GM21786 (cell line): ENCODE measurements around the gene FAM120C.

Experiments
- ATAC-seq: cut with Tn5 transposase; IDR thresholded peaks from one replicate; pipeline ENCODE4 v1.9.1; 2021; ENCODE audit not compliant: unreplicated experiment

Gene FAM120C, protein sequence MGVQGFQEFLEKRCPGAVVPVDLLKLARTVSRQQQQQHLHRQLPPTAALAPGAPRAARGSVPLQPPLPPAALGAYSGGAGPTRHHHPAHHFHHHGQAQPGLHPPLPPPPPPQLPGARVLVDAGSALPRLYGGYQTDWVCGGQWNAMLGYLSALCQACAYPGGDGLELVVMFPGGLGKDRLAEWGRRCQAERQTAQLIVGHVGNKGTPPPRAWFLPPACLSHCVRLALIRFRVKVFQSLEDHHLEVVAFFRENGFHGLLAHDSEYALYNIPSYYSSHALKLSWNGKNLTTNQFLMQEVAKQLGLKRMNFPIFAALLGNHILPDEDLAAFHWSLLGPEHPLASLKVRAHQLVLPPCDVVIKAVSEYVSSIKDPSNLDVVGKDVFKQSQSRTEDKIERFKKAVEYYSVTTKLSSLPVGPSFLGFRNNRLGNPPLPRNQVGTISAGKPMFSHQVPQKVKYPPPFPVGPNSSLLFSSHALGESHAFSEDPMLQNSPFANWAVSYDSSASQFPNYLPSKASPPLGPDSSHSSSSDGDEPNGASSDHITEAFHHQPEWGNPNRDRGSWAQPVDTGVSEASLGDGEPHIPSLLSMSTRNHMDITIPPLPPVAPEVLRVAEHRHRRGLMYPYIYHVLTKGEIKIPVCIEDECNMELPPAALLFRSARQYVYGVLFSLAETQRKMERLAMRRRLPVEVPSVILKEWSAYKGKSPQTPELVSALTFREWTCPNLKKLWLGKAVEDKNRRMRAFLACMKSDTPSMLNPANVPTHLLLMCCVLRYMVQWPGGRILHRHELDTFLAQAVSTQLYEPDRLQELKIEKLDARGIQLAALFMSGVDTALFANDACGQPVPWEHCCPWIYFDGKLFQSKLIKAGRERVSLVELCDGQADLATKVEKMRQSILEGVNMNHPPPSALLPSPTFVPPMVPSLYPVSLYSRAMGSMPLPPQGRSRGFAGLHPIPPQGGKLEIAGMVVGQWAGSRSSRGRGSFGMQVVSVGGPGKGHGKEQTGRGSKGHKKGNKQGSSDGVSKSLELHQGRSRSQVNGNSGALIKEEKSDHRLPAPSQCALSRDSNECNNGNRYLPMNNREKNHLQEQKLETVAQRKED

DNA sequence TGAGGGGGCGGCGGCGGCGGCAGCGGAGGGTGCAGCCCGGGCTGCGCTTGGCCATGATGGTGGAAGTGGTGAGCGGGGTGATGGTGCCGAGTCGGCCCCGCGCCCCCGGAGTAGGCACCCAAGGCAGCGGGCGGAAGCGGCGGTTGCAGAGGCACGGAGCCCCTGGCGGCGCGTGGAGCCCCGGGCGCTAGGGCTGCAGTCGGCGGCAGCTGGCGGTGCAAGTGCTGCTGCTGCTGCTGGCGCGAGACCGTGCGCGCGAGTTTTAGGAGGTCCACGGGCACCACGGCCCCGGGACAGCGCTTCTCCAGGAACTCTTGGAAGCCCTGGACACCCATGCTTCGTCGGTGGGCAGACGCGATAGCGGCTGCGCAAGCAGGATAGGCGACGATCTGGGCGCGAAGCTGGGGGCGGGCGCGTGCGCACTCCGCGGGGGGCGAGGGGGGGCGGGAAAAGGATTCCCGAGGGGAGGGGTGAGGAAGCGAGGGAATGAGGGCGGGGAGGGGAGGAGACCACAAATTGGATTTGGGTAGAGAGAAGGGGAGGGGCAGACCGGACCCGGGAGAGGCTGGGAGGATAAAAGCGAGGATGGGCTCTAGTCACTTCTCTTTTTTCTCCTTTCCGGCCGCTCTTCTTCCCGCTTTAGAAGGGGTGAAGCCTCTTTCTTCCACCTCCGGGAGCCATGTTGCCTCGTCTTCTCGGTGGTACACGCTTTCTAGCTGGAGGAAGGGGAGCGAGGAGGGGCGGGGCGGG, at the start of gene FAM120C:
TSS of gene FAM120C (minus strand) at position 391 of the 750 bp plus-strand sequence. CDS start at position 335, 56 bp downstream.
- peak; percentile 33 for ATAC-seq

DNA sequence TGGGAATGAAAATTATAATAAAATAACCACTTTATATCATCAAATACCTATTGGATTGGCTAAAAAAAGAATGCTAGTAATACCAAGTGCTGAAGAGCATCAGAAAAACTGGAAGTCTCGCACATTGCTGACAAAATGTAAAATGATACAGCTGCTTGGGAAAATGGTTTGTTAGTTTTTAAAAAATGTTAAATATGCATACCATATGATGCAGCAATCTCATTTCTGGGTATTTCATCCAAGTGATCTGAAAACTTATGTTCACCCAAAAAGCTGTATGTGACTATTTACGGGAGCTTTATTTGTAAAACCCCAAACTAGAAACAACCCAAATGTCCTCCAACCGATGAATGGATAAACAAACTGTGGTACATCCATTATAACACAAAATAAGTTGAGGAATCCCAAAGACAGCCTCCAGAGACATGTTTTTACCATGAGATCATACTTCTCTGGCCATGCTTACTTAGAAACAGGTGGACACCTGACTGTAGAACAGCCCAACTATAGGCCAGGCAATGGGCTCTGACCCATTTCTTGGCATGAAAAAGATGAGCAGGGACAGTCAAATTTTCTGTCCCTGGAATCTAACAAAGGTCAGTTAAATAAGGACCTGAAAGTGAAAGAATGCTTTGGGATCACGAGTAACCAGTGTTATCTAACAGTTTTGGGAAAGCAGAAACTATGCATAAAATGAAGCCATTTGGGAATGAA, 47.5 kb upstream of the FAM120C start:
- ATAC-seq: no peak

DNA sequence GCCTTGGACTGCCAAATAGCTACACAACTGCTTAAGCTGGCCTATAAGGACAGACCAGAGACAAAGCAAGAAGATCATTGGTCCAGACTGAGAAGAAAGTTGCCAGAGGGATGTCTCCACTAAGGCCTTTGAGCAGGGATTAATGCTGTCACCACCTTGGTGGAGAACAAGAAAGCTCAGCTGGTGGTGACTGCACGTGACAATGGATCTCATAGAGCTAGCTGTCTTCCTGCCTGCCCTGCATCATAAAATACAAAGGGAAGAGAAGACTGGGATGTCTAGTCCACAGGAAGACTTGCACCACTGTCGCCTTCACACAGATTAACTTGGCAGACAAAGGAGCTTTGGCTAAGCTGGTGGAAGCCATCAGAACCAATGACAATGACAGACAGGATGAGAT, 40.5 kb upstream of the FAM120C start:
- ATAC-seq: no peak

DNA sequence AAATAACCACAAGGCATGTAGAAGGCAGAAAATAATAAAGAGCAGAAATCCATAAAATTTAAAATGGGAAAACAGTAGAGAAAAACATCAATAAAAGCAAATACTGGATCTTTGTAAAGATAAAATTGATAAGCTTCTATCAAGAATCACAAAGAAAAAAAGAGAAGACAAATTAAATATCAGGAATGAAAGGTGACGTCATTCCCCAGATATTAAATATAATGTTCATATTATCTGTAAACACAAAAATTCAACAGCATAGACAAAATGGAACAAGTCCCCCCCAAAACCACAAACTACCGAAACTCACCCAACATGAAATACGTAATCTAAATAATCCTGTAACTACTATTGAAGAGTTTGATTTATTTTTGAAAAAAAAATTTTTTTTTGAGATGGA, 30.5 kb upstream of the FAM120C start:
- no peak for ATAC-seq

DNA sequence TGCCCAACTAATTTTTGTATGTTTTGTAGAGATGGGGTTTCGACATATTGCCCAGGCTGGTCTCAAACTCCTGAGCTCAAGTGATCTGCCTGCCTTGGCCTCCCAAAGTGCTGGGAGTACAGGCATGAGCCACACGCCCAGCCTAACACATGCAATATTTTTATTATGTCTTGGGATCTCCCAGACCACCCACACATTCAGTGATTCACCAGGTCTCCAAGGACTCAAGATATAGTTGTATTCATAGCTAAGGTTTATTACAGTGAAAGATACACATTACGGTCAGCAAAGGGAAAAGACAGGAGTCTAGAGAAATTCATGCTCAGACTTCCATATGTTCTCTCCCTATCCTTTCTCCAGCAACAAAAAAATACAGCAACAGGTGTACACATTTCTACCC, 25.5 kb upstream of the FAM120C start:
- no peak for ATAC-seq

DNA sequence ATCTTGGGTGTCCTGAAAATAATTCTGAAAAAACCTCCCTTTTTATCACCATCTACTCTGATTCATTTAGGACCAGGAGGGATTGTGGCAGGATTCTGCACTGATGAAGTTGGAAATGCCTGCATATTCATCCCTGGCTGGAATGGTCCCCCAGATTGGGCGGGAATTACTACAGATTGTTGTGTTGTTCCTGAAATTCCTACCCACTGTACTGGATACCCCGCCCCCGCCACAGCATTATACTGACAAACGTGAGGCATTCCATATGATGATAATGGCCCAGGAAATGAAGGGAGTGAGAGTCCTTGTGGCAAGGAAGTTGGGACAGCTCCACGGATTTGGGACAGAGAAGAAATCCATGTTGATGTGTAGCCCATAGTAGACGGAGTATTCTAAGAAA, 15.2 kb upstream of the FAM120C start:
- ATAC-seq: no peak

DNA sequence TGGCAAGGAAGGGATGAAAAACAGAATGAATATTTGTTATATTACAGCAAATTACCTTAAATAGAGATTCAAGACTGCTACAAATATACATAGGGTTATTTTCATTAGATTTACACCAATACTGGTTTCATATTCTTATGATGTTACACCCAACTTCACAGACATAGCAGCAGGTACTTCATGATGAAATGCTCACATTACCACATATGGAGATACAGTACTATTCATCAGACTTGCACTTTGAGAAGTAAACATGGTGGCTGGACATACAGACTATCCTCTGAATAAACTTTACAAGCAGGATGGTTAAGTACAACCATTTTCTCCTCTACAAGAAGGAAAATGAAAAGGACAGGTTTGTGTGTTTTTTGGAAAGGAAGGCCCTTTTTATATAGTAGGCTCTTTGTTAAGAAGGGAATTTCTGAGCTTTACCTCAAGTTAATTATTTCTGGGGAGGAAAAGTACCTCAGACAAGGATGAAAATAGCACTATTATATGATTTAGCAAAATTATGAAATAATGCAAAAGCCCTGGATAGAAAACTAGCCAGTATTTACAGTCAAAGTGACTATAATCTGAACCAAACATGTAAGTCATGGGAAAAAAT, 12.0 kb upstream of the FAM120C start:
- ATAC-seq: no peak

DNA sequence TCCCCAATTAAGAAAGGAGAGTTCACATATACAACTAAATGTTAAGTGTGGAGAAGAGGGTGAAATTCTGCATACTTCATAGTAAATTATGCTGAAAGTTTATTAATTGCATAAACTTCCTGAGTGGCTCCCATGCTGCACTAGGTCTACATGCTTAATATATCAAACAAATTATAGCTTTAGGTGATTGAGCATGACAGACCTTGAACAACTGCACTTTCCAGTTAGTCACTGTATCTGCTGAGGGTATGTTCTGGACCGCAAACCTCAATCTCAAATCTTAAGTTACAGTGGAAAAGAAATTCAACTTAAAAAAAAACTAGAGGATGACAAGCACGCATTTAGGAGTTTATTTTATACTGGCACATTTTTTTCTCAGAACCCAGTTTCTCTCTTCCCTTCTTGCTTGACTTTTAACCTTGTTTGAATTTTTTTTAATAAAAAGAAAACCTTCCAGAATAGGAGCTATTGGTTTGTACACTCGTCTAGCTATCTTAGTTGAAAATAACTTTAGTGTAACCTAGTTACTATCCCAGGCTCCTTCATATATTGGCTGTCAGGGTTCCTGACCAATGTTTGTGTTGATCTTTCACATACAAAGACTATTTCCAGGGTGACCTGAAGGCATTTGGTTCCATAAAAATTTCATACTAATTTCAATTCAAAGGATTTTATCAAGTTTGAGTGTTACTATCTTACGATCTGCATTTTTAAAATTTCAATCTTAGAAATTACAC, 10.2 kb upstream of the FAM120C start:
- ATAC-seq: no peak

DNA sequence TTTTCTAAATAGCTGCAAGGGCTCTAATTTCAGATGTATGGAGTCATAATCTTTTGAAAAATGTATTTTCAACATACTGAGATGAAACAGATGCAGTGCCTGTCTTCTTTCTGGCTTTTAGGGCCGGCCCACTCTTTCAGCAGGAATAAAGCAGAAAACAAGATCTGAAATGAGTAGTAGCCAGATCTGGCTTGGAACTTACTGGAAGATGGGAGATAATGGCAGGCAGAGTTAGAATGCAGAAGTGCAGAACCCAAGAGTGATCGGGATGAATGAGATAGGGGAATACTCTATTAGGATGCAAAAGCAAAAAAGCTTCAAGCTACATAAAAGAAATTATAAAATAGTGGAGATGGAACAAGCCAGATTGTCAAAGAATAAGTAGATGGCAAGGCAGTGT, 1.4 kb upstream of the FAM120C start:
- ATAC-seq: no peak

DNA sequence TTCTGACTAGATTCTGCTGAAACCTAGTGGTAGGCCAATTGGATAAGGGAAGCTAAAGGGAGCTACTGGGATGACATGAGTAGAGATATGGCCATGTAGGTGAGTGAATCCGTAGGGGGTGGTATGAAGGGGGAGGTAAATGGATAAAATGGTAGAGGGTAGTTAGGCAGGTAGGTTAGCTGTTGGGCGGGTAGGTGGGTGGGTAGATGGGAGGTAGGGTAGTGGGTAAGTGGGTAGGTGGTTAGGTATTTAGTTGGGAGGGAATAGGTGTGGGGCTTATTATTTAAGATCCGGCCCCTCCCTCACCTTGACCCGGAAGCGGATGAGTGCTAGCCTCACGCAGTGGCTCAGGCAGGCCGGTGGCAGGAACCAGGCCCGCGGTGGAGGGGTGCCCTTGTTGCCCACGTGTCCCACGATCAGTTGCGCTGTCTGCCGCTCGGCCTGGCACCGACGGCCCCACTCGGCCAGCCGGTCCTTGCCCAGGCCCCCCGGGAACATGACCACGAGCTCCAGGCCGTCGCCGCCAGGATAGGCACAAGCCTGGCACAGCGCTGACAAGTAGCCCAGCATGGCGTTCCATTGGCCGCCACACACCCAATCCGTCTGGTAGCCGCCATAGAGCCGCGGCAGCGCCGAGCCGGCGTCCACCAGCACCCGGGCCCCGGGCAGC, 725 bp downstream of the FAM120C start:
- ATAC-seq: peak; percentile 65

DNA sequence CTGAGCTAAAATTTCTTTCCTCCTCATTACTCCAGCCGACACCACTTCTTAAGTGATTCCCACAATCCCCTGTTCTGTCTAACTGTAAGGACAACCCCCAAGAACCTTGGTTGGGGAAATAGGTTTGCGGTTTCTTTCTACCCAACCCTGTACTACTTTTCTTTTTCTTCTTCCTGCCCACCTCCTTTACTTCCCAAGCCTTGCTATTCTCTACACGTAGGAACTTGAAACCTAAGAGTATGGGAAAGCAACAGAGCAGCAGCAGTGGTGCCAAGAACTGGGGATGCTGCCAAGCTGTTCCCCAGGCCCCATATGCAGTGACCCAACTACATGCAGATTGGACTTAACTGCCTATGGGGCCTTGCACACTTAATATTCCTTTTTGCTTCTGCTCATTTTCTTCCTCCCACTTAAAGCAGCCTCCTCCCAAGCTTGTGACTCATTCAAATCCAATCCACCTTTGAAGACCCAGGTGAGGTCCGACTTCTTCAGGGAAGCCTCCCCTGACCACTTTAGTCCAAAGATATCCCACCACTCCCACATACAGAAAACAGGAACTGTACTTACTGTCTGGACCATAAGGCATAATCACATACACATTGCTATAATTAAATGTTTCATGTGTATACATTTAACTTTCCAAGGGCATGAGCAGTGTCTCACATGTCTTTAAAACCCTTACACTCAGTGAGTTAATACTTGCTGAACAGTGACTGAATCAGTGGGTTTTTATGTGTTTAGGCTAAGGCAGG, 1.7 kb downstream of the FAM120C start:
- ATAC-seq: no peak

DNA sequence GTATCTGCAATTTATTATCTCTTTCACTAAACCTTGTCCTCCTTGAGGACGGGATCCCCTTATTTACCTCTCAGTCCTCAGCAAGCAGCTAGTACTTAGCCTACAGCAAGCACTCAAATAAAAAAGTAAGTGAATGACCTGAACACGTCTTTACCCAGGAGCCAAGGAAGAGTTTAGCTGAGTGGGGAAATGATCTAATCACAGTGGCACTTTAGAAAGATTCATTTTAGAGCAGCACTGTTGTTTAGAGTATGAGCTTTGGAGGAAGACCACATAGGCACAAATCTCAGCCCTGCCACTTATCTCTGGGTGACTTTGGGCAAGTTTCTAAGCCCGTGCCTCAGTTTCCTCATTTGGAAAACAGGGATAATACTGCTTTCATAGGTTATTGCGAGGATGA, 2.7 kb downstream of the FAM120C start:
- no peak for ATAC-seq

DNA sequence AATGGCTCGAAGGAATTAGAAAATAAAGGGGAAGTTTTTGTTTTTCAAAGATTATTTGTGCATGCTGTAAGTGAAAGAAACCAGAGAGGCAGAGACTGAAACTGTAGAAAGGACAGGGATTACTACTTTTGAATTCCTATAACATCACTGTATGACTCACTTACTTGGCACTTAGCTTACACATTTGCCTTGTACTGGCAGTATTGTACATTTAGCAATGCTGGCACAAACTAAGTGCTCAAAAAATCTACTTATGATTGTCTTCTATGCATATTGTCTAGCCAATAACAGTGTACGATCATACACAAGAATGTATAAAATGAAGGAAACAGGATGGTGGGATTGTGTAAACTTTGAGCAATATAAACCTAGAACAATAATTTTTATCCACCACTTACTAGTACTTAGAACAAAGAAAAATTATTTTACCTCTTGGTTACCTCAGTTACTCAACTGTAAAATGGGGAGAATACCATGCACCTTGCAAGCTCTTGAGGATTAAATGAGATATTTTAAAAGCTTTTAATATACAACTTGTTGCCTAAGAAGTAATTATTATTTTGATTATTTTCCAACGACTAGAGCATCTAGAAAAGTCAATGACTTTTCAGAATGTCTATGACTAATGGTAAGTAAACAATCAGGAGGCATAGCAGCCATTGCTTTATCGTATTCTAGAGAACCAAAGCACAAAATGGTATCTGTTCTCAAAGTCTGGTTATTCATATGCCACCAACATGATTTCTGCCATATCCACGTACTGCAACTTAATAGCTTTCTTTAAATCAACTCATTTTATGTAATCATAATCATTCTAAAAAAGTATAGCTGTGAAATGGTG, 4.7 kb downstream of the FAM120C start:
- ATAC-seq: no peak

DNA sequence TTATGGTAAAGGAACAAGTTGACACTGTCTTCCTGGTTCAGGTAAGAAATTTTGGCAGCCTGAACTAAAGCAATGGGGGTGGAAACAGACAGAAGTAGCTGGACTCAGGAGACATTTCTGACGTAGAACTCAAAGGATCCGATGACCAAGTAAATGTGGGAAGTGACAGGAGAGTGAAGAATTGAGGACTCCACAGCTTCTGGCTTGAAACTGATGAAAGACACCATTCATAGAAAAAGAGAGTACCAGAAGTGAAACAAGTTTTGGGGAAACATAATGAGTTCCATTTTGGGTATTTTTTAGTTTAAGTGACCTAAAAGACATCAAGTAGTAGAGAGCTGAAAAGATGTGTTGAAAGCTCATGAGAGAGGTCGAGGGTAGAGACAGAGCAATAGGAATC, 5.7 kb downstream of the FAM120C start:
- ATAC-seq: no peak

DNA sequence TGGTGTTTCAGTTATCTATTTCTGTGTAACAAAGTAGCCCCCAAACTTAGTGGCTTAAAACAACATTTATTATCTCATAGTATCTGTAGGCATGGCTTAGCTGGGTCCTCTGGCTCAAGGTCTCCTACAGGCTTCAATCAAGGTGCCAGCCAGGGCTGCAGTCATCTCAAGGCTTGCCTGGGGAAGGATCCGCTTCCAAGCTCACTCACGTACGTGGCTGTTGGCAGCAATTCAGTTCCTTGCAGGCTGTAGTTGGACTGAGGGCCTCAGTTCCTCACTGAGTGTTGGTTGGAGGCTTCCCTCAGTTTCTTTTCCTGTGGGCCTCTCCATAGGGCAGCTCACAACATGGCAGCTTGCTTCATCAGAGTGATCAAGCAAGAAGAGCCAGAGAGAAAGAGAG, 9.3 kb downstream of the FAM120C start:
- ATAC-seq: no peak

DNA sequence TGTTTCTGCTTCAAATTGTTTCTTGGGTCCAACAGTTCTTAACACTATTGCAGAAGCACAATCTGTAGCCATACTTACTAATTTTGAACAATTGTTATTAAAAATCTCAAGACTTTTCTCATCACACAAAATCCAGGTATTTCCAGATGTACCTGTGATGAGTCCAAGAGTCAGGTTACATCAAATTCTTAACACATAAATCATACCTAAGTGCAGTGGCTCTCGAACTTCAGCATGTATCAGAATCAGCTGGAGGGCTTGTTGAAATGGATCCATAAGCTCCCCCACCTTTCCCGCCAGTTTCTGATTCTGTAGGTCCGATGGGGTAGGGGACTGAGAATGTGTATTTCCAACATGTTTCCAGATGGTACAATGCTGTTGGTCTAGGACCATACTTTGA, 10.6 kb downstream of the FAM120C start:
- no peak for ATAC-seq
